WERI-Rb-1 (cell line): Measurements from ENCODE around the gene ERMP1.

Experiments
- DNase-seq: peaks from one replicate; pipeline ENCODE4 v3.0.0-alpha.2; 2020
- H3K27ac ChIP-seq: fragments of 250-450 bp; sonication (Bioruptor Pico); 2 replicates; pipeline ENCODE4 v1.5.1; 2020; ENCODE audit warnings: mild to moderate bottlenecking, moderate library complexity
- H3K27me3 ChIP-seq: fragments of 250-450 bp; sonication (Bioruptor Pico); 2 replicates; pipeline ENCODE4 v1.5.1; 2021; ENCODE audit warnings: mild to moderate bottlenecking, low read depth, moderate library complexity; ENCODE audit not compliant: insufficient read depth, severe bottlenecking
- H3K36me3 ChIP-seq: fragments of 250-450 bp; sonication (Bioruptor Pico); 2 replicates; pipeline ENCODE4 v1.5.1; 2020; ENCODE audit warnings: mild to moderate bottlenecking, moderate library complexity
- H3K4me3 ChIP-seq: 2 replicates; pipeline ENCODE4 v1.5.1; 2011; ENCODE audit warnings: low read depth, mild to moderate bottlenecking, control low read depth, low read length
- H3K9me3 ChIP-seq: fragments of 250-450 bp; sonication (Bioruptor Pico); 2 replicates; pipeline ENCODE4 v1.5.1; 2021; ENCODE audit warnings: mild to moderate bottlenecking, moderate library complexity; ENCODE audit not compliant: severe bottlenecking
- TF ChIP-seq, protein P1 (sequence below): IDR thresholded peaks from 2 replicates; pipeline ENCODE4 v1.5.1; 2011; ENCODE audit warnings: low read depth, mild to moderate bottlenecking, control low read depth, inconsistent platforms, low read length

The ERMP1 gene

DNA sequence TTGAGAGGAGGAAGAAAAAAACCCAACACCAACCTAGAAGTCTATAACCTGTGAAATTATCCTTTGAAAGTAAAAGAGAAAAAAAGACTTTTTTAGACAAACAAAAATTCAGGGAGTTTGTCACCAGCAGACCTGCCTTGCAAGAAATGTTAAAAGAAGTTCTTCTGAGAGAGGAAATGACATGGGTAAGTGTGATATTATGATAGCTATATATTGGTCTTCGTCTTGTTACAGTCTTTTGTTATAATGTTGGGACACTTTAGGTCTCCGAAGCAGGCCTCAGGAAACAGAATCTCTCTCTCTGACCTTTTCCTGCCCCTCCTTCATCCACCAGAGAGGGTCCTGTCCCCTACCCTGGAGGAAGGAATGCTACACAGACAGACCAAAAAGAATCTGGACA lies 41.1 kb upstream of the ERMP1 start:
- H3K27me3 ChIP-seq, result no peaks in the 10 kb centered on the region
- H3K36me3 ChIP-seq, result no peaks in the 10 kb centered on the region
- TF ChIP-seq, protein P1, sequence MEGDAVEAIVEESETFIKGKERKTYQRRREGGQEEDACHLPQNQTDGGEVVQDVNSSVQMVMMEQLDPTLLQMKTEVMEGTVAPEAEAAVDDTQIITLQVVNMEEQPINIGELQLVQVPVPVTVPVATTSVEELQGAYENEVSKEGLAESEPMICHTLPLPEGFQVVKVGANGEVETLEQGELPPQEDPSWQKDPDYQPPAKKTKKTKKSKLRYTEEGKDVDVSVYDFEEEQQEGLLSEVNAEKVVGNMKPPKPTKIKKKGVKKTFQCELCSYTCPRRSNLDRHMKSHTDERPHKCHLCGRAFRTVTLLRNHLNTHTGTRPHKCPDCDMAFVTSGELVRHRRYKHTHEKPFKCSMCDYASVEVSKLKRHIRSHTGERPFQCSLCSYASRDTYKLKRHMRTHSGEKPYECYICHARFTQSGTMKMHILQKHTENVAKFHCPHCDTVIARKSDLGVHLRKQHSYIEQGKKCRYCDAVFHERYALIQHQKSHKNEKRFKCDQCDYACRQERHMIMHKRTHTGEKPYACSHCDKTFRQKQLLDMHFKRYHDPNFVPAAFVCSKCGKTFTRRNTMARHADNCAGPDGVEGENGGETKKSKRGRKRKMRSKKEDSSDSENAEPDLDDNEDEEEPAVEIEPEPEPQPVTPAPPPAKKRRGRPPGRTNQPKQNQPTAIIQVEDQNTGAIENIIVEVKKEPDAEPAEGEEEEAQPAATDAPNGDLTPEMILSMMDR, result no peak
- no peak overlapping the region for H3K4me3 ChIP-seq
- no peak for DNase-seq
- no peak overlapping the region for H3K27ac ChIP-seq
- H3K9me3 ChIP-seq, result no peaks in the 10 kb centered on the region

DNA sequence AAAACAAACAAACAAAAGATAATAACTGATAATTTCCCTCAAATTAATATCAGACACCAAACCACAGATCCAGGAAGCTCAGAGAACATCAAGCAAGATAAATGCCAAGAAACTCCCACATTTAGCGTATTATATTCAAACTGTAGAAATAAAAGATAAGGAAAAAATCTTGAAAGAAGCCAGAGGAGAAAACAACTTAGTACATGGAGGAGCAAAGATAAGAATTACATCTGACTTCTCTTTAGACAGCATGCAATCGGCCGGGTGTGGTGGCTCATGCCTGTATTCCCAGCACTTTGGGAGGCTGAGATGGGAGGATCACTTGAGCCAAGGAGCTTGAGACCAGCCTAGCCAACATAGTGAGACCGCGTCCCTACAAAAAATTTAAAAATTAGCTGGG lies 40.5 kb upstream of the ERMP1 start:
- no peak overlapping the region for H3K4me3 ChIP-seq
- H3K27me3 ChIP-seq, result no peaks in the 10 kb centered on the region
- H3K27ac ChIP-seq, result no peak overlapping the region
- no peak for DNase-seq
- TF ChIP-seq, protein P1, result no peak
- H3K9me3 ChIP-seq, result no peaks in the 10 kb centered on the region
- H3K36me3 ChIP-seq, result no peaks in the 10 kb centered on the region

DNA sequence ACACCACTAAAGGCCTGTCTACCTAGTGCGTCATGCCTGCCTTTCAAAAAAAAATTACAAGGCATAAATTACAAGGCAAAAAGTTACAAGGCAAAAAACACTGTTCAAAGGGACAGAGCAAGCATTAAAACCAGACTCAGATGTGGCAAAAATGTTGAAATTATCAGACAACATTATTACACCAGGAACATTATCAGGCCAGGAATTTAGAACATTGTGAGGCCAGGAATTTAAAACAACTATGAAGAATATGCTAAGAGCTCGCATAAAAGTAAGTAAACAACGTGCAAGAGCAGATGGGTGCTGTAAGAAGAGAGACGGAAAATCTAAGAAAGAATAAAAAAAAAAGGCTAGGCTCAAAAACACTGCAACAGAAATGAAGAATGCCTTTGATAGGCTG lies 39.6 kb upstream of the ERMP1 start:
- no peaks in the 10 kb centered on the region for H3K27me3 ChIP-seq
- DNase-seq, result no peak
- H3K36me3 ChIP-seq, result no peaks in the 10 kb centered on the region
- TF ChIP-seq, protein P1, result no peak
- no peaks in the 10 kb centered on the region for H3K9me3 ChIP-seq
- no peak overlapping the region for H3K4me3 ChIP-seq
- no peak overlapping the region for H3K27ac ChIP-seq

DNA sequence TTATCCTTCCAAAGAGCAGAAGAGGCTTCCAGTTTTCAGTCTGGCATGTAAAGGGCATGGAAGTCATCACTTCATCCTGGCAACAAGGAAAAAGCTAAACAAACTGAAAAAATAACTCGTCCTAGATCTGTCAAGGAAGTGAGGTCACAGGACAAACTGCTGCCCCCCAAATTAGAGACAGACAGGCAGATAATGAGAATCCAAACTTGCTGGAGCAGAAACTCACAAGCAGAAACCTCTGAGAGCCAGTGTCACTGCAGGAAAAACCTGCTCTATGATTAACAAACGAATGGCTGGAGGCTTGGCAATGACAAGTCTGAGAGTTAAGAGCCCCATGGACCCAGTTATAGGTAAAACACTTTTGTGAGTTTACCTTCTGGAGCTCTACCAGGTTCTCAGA lies 38.9 kb upstream of the ERMP1 start:
- no peaks in the 10 kb centered on the region for H3K9me3 ChIP-seq
- no peak overlapping the region for H3K27ac ChIP-seq
- H3K27me3 ChIP-seq, result no peaks in the 10 kb centered on the region
- DNase-seq, result no peak
- no peaks in the 10 kb centered on the region for H3K36me3 ChIP-seq
- TF ChIP-seq, protein P1, result no peak
- no peak overlapping the region for H3K4me3 ChIP-seq

DNA sequence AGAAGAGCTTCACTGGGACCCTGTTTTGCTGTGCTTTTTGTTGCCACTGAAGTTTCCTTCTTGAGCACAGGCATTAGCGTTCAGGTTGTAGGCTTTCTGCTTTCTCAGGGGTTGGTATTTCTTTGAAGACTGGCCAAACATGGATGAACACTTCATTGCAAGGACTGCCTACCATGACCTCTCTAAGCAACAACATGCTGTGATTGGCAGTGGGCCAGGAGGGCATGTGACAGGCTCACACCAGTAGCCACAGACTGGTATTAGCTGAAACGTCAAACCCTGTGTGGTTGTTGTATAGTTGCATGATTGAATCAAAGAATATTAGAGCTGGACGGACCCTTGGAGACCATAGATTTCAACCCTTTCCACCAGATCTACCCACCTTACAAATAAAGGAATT lies 37.8 kb upstream of the ERMP1 start:
- H3K4me3 ChIP-seq, result no peak overlapping the region
- no peak for DNase-seq
- no peaks in the 10 kb centered on the region for H3K9me3 ChIP-seq
- H3K27me3 ChIP-seq, result no peaks in the 10 kb centered on the region
- H3K36me3 ChIP-seq, result no peaks in the 10 kb centered on the region
- H3K27ac ChIP-seq, result no peak overlapping the region
- TF ChIP-seq, protein P1, result no peak

DNA sequence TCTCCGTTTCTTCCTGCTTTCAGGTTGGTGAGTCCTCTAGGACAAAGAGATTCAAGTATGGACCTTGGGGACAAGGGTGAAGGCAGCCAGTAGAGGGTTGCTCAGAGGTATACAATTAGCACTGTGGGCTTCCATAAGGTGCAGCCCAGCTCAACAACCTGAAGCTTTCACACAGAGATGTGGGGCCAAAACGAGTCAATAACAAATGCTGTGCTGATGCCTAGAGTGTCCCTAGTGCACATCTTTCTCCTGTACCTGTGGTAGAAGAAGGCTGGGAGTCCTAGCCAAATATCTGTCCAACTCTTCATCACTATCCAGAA lies 37.1 kb upstream of the ERMP1 start:
- Histone ChIP-seq H3K9me3 (no peaks in the 10 kb centered on the region), H3K4me3 (no peak overlapping the region), H3K27ac (no peak overlapping the region), H3K27me3 (no peaks in the 10 kb centered on the region), H3K36me3 (no peaks in the 10 kb centered on the region)
- DNase-seq, result no peak
- TF ChIP-seq, protein P1, result no peak
